HG03565 (cell line): ENCODE measurements around the gene UGGT1.

Experiments used
- ATAC-seq: cut with Tn5 transposase; IDR thresholded peaks from one replicate; pipeline ENCODE4 v1.9.1; 2021; ENCODE audit warnings: mild to moderate bottlenecking, moderate library complexity; ENCODE audit not compliant: unreplicated experiment

The UGGT1 gene, protein sequence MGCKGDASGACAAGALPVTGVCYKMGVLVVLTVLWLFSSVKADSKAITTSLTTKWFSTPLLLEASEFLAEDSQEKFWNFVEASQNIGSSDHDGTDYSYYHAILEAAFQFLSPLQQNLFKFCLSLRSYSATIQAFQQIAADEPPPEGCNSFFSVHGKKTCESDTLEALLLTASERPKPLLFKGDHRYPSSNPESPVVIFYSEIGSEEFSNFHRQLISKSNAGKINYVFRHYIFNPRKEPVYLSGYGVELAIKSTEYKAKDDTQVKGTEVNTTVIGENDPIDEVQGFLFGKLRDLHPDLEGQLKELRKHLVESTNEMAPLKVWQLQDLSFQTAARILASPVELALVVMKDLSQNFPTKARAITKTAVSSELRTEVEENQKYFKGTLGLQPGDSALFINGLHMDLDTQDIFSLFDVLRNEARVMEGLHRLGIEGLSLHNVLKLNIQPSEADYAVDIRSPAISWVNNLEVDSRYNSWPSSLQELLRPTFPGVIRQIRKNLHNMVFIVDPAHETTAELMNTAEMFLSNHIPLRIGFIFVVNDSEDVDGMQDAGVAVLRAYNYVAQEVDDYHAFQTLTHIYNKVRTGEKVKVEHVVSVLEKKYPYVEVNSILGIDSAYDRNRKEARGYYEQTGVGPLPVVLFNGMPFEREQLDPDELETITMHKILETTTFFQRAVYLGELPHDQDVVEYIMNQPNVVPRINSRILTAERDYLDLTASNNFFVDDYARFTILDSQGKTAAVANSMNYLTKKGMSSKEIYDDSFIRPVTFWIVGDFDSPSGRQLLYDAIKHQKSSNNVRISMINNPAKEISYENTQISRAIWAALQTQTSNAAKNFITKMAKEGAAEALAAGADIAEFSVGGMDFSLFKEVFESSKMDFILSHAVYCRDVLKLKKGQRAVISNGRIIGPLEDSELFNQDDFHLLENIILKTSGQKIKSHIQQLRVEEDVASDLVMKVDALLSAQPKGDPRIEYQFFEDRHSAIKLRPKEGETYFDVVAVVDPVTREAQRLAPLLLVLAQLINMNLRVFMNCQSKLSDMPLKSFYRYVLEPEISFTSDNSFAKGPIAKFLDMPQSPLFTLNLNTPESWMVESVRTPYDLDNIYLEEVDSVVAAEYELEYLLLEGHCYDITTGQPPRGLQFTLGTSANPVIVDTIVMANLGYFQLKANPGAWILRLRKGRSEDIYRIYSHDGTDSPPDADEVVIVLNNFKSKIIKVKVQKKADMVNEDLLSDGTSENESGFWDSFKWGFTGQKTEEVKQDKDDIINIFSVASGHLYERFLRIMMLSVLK (N-terminal part only)

DNA sequence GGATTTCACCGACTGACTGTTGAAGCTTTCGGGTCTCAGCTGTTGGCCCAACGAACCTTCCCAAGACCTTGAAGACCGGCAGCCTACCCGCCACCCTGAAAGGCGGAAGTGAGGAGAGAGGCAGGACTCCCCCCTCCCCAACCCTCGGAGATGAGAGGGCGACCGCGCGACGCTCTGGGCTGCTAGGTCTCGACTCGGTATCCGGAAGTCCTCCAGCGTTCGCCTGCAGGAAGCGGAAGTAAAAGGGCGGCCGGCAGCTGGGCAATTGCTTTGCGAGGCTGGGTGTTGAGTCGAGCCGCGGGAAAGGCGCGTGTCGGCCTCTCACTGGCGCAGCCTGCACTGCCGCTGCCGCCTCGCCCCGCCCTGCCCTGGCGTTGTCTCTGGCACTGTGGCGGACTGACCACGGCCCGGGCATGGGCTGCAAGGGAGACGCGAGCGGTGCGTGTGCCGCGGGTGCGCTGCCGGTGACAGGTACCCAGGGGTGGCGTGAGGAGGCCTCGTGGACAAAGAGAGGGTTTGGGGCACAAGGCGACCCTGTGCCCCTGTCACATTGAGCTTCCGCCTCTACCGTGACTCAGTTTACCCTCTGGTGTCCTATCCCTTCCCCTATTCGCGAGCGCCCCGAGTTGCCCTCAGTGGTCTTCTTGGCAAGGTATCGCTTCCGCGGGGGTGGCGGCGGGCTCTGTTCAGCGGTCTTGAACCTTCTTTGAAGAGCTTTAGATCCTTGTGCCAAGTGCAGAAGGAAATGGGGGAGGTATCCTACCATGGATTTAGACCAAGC lies at the start of gene UGGT1:
Gene UGGT1 (plus strand): TSS at position 256 of the 781 bp plus-strand sequence. CDS start 158 bp downstream, at position 414.
- ATAC-seq = peak; percentile 96

DNA sequence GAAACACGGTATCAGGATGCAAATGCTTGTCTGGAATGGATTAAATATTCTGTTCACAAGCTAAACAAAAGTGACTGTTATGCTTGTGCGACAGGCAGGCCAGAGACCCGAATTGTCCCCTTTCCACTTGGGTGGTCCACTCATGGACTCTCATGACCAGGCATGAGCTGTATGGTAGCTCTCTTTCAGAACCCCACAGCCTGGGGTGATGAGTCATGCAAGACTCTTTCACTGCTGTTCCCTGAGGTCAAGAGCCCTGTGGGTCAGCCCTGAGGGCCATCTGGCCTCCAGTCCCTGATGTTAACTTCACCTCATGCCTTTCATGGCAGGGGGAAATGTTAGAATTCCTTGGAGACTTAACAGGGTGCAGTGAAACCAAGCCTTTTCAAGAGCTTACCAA lies 49.4 kb upstream of the UGGT1 start:
- ATAC-seq = no peak

DNA sequence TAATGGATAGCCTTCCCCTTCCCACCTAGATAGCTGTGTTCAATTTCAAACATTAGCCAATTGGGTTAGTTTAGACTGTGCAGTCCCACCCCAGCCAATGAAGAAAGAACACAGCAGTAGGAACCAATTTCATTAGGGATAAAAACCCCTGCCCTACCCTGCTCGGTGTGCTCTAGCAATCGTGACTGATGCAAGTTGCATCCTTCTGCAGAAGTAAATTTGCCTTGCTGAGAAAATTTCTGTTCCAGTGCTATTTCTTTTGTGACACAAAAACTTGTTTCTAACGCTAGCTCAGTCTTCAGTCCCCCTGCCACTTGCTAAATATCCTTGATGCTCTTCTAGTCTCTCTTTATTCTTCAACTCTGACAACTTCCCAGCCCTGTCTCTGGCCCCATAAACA lies 48.0 kb upstream of the UGGT1 start:
- no peak for ATAC-seq

DNA sequence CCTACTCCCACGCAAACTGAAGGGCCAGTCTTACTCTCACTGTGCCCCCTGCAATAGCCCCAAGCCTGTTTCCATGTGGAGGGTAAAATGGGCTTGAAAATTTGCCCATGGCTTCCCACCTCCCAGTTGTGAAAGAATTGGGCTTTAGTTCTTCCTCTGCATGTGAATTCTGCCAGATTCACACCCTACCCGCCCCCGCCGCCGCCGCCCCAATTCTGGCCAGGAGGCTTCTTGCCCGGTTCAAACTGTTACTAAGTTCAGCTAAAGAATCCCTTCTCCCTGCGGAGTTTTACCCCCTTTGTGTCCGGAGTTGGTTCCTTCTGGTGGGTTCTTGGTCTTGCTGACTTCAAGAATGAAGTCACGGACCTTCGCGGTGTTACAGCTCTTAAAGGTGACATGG lies 37.7 kb upstream of the UGGT1 start:
- ATAC-seq = no peak

DNA sequence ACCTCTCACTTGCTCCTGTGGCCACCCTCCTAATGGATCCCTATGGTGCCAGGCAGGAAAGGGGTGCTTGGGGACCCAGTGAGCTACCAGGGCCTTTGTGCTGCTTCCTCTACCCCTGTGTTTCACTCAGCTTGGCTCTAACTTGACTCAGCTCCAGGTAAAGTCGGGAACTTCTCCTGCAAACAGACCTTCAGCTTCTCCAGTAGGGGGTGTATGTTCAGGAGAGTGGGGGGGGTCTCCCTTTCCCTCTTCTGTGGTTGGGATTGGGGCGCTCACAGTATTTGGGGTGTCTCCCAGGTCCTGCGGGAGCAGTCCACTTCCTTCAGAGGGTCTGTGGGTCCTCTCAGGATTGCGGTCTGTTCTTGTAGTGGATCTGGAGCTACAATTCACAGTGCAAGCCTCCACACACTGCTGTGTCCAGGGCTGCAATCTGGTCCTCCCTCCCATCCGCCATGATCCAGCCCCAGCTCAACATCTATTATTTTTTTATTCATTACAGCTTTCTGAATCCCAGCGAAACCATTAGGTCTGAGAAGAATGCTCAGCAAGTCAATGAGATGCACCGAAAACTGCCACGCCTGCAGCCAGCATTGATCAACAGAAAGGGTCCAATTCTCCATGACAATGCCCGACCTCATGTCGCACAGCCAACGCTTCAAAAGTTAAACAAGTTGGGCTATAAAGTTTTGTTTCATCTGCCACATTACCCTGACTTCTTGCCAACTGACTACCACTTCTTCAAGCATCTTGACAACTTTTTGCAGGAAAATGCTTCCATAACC lies 36.7 kb upstream of the UGGT1 start:
- ATAC-seq = no peak

DNA sequence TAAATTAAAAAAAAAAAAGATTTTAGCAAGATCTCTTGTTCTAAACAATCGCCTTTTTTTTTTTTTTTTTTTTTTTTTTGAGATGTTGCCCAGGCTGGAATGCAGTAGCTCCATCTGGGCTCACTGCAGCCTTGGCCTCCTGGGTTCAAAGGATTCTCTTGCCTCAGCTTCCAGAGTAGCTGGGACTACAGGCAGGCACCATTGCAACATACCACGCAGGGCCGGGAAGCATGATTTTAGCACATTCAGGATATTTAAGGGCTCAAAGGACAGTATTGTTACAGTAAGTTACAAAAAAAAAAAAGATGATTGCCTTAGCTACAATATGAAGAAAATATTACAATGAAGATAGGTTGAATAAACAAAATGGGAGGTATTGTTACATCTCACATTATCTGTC lies 33.7 kb upstream of the UGGT1 start:
- ATAC-seq = no peak

DNA sequence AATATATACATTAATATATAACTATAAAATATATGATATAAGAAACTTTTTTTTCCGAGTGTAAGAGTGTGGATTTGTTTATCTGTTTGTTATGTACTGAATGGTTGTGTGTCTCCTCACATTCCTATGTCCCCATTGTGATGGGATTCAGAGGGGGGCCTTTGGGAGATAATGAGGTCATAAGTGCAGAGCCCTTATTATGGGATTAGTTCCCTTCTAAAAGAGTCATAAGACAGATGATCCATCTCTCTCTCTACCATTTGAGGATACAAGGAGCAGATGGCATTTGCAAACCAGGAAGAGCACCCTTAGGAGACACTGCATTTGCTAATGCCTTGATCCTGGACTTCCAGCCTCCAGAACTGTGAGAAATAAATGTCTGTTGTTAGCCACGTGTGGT lies 32.9 kb upstream of the UGGT1 start:
- ATAC-seq = no peak

DNA sequence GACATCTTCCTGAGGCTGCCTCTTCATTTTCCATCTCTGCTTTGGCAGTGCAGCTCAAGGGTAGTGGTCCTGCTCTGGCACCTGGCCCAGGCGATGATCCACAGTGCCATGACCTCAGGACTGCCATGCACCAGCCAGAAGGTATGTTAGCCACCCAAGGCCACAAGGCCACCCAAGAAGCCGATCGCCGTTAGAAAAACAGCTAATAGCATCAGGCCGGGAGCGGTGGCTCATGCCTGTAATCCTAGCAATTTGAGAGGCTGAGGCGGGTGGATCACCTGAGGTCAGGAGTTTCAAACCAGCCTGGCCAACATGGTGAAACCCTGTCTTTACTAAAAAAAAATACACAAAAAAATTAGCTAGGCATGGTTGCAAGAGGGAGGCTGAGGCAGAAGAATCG lies 28.4 kb upstream of the UGGT1 start:
- ATAC-seq = no peak

DNA sequence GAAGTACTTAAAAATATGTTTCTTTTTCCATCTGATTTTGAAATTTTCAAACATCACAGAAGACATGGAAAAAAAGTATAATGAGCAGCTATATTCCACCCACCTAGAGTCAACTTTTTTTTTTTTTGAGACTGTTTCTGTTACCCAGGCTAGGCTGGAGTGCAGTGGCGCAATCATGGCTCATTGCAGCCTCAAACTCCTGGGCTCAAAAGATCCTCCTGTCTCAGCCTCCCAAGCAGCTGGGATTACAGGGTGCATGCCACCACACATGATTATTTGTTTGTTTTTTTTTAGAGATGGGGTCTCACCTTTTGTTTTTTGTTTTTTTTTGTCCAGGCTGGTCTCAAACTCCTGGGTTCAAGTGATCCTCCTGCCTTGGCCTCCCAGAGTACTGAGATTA lies 26.6 kb upstream of the UGGT1 start:
- ATAC-seq = no peak

DNA sequence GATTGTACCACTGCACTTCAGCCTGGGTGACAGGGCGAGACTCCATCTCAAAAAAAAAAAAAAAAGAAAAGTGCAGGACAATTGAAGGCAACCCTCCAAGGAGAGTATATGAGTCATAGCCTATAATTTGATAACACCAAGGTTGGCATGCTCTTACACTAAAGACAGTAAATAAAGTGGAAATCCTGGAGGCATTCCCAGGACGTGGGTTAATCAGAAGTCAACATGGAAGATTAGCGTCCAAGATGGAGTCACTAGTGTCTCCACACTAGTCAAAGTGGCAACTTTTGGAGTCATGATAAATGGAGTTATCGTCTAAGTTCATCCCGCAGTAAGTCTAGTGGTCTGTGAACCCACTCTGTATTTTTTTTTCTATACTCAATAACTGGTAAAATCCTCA lies 21.2 kb upstream of the UGGT1 start:
- ATAC-seq = no peak

DNA sequence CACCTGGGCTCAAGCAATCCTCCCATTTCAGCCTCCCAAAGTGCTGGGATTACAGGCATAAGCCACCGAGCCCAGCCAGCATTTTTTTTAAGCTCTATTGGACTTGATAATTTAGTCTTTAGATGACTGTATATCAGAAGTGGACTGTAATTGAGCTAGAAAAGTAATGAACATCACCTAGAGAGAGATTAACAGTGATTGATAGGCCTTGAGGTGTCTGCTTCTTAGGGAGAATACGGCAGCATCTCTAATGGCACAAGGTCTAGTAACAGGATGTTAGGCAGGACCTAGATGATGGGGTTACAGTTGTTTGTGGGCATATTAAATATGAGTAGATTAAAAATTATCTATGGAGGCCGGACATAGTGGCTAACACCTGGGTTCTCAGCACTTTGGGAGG lies 17.7 kb upstream of the UGGT1 start:
- no peak for ATAC-seq

DNA sequence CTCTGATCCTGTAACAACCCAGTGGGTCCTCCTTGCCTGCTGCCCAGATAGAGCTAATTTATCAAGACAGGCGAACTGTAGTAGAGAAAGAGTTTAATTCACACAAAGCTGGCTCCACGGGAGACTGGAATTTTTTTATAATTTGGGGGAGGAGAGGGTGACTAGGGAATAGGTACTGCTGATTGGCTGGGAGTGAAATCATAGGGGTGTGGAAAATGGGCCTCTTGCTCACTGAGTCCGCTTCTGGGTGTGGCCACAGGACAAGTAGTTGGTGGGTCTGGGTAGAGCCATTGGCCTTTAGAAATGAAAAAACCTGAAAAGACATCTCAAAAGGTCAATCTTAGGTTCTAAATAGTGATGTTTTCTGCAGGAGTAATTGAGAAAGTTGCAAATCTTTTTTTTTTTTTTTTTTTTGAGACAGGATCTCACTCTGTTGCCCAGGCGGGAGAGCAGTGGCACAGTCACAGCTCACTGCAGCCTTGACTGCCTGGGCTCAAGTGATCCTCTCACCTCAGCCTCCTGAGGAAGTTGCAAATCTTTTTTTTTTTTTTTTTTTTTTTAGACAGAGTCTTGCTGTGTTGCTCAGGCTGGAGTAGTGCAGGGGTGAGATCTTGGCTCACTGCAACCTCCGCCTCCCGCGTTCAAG lies 14.4 kb upstream of the UGGT1 start:
- ATAC-seq = no peak

DNA sequence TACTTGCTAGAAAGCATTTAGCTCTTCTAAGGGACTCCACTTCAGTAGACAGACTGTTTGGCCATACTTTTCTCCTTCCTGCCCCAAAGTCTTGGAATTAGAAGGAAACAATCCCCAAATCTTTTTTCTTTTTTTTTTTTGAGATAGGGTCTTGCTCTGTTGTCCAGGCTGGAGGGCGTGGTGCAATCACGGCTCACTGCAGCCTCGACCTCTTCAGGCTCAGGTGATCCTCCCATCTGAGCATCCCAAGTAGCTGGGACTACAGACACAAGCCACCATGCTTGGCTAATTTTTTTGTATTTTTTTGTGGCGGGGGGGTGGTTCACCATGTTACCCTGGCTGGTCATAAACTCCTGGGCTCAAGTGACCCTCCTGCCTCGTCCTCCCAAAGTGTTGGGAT lies 6.2 kb upstream of the UGGT1 start:
- ATAC-seq = no peak

DNA sequence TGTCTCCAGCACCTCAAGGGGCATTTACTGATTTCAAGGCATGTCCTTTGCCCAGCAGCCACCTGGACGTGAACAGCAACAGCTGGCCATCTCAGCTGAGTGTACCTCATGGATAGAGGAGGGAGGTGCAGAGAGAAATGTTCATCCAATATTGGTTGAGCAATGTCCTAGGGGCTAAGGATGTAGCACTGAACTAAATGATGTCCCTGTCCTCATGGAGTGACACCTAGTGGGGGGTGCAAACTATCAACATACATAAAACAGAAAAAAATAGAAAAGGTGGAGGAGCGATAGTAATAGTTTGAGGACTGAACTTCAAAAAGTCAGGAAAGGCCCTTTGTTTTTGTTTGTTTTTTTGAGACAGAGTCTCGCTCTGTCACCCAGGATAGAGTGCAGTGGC lies 4.8 kb upstream of the UGGT1 start:
- no peak for ATAC-seq

DNA sequence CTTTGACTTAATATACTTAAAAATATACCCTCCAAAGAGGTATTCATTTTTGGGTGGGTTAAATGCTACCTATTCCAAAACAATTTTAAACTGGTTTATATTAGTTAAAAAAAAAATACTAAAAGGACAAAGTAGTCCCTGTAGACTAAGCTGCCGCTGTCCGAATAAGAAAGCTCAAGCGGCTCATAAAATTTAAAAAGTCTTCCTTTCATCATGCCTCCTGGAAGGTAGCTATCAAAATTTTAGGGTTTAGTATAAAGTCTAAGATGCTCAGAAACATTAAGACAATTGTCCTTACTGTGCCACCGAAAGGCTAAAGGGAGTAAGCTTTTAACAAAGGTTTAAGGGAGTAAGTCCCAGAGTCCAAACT lies 440 bp upstream of the UGGT1 start:
- ATAC-seq = no peak

DNA sequence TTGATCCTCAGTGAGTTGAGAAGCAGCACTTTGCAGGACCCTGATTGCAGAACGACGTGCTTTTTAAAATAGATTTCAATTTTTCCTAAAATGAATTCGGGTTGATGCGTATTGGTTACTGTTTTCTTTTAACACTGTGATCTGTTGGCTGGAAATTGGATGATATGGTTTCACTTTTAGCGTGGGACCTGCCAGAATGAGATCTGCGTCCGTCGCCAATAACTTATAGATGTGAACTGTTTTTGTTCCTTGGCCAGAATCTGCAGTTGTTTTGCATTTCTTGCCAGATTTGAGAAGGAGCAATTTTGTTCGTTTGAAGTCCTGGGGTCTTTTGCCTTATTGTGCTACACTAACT lies 703 bp downstream of the UGGT1 start:
- ATAC-seq = no peak

DNA sequence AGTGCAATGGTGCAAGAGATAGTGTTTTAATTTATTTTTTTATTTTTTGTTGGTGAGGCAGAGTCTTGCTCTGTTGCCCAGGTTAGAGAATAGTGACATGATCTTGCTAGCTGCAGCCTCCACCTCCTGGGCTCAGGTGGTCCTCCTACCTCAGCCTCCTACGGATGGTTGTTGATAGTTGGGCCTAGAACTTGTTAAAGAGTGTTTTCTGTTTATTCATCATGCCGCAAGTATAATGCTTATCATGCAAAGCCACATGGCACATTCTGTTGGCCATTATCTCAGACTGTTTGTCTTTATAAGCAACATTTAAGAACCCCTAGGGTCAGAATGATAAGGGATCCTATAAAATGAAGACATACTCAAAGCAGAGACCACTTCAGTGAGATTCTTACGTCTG lies 1.7 kb downstream of the UGGT1 start:
- no peak for ATAC-seq

DNA sequence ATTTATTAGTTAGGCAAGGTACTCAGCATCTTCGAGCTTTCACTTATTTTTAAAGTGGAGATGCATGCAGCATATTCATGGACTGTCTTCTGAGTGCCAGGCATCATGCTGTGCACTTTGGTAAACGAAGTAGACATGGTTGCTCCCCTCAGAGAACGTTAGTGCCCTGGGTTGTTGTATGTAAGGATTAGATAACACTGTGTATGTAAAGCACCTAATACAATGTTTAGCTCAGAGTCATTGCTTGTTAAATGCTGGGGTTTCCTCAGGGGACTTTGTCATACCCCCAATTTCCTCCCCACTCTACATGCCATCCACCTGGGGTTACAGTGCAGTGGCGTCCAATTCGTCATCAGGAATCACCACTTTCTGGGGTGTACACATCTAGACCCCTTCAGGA lies 2.8 kb downstream of the UGGT1 start:
- no peak for ATAC-seq

DNA sequence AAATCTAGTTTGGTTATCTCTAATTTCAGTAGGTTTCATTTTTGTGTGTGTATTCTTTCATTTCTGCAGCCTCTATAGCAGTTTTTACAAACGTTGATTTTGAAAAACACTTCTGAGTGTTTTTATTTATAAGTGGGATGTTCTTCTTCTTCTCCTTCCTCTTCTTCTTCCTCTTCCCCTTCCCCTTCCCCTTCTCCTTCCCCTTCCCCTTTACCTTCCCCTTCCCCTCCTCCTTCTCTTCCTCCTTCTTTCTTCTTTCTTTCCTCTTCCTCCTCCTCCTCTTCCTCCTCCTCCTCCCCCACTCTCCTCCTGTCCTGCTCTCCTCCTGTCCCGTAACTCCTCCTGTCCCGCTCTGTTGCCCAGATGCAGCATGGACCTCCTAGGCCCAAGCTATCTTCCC lies 4.2 kb downstream of the UGGT1 start:
- no peak for ATAC-seq
